MM.1S (cell line): ENCODE data around the gene ST3GAL3.

Experiments
- DNase-seq: peaks from one replicate; pipeline ENCODE4 v3.0.0-alpha.2; 2015
- H2AFZ ChIP-seq: fragments of 300-600 bp; sonication (generic); 2 replicates; pipeline ENCODE4 v1.6.0; 2016; ENCODE audit warnings: antibody characterized with exemption, low read length
- H3F3A ChIP-seq: fragments of 300-600 bp; sonication (generic); 2 replicates; pipeline ENCODE4 v1.6.1; 2016; ENCODE audit warnings: mild to moderate bottlenecking, antibody characterized with exemption, low read length, moderate library complexity, mixed read lengths; ENCODE audit not compliant: insufficient read depth
- H3K27ac ChIP-seq: fragments of 300-600 bp; sonication (generic); 2 replicates; pipeline ENCODE4 v1.5.1; 2016; ENCODE audit warnings: mild to moderate bottlenecking, low read length
- H3K27me3 ChIP-seq: fragments of 300-600 bp; sonication (generic); replicated peaks from 2 replicates; pipeline ENCODE4 v1.6.0; 2016; ENCODE audit warnings: low read length; ENCODE audit not compliant: insufficient read depth
- H3K36me3 ChIP-seq: fragments of 300-600 bp; sonication (generic); replicated peaks from 2 replicates; pipeline ENCODE4 v1.6.1; 2016; ENCODE audit warnings: mild to moderate bottlenecking, low read length, mixed read lengths; ENCODE audit not compliant: insufficient read depth
- H3K4me1 ChIP-seq: fragments of 300-600 bp; sonication (generic); 2 replicates; pipeline ENCODE4 v1.6.1; 2016; ENCODE audit warnings: low read length, mixed read lengths
- H3K4me2 ChIP-seq: fragments of 300-600 bp; sonication (generic); 2 replicates; pipeline ENCODE4 v1.6.0; 2016; ENCODE audit warnings: low read depth, low read length
- H3K4me3 ChIP-seq: fragments of 300-600 bp; sonication (generic); 2 replicates; pipeline ENCODE4 v1.5.1; 2016; ENCODE audit warnings: low read length, mixed read lengths
- H3K79me2 ChIP-seq: fragments of 300-600 bp; sonication (generic); 2 replicates; pipeline ENCODE4 v1.6.1; 2016; ENCODE audit warnings: mixed run types, low read length, mixed read lengths
- H3K9ac ChIP-seq: fragments of 300-600 bp; sonication (generic); 2 replicates; pipeline ENCODE4 v1.6.1; 2016; ENCODE audit warnings: low read length, mixed read lengths
- H3K9me2 ChIP-seq: fragments of 300-600 bp; sonication (generic); replicated peaks from 2 replicates; pipeline ENCODE4 v1.6.1; 2016; ENCODE audit warnings: mild to moderate bottlenecking, low read length, mixed read lengths; ENCODE audit not compliant: insufficient read depth
- H3K9me3 ChIP-seq: fragments of 300-600 bp; sonication (generic); replicated peaks from 2 replicates; pipeline ENCODE4 v1.6.1; 2016; ENCODE audit warnings: mild to moderate bottlenecking, low read length, mixed read lengths; ENCODE audit not compliant: insufficient read depth
- H4K20me1 ChIP-seq: fragments of 300-600 bp; sonication (generic); 2 replicates; pipeline ENCODE4 v1.6.1; 2016; ENCODE audit warnings: mild to moderate bottlenecking, low read length, moderate library complexity, mixed read lengths; ENCODE audit not compliant: insufficient read depth
- CTCF ChIP-seq: fragments of 300-600 bp; sonication (generic); IDR thresholded peaks from 2 replicates; pipeline ENCODE4 v1.5.1; 2016; ENCODE audit warnings: antibody characterized with exemption, low read length, mixed read lengths
- EZH2 ChIP-seq: fragments of 300-600 bp; sonication (generic); optimal IDR thresholded peaks from 2 replicates; pipeline ENCODE3; 2017; ENCODE audit warnings: low read depth, mild to moderate bottlenecking, antibody characterized with exemption, low read length, mixed read lengths
- EZH2phosphoT487 ChIP-seq: fragments of 300-600 bp; sonication (generic); IDR thresholded peaks from 2 replicates; pipeline ENCODE4 v1.6.1; 2018; ENCODE audit warnings: antibody characterized with exemption, low read length

The ST3GAL3 gene

DNA sequence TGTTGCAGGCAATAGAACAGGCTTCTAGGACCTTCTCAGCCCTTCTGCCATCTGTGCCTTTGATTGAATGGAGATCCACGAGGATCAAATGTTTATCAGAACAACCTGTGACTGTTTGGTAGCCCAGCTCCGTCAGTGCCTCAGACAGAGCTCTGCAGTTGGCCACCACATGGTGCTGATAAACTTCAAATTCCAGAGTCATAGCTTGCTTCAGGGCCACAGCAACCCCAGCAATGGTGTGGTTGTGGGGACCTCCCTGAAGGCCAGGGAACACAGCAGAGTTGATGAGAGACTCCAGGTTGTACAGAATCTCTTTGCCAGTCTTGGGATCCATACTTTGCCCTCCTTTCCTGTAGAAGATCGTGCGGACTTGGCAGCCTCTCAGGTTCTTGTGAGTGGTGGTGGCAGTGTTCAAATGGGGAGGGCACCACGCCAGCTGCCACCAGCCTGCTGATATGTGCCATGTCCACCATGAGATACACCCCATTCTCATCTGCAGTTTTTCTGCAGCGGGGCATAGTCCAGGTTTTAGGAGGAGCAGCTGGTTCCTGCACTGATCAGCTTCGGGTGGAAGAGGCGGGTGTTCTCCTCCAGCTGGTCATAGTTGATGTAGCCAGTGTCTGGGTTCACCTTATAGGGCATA lies 143.4 kb downstream of the ST3GAL3 start:
- no peaks in the 10 kb centered on the region for H3K79me2 ChIP-seq
- no peak overlapping the region for H3K27ac ChIP-seq
- H3K9me3 ChIP-seq, result no peaks in the 10 kb centered on the region
- peaks cover 33% of the 10 kb centered on the region for H3K4me1 ChIP-seq
- H4K20me1 ChIP-seq, result no peaks in the 10 kb centered on the region
- H3K27me3 ChIP-seq, result no peaks in the 10 kb centered on the region
- no peak overlapping the region for H3K4me3 ChIP-seq
- H3K9me2 ChIP-seq, result no peaks in the 10 kb centered on the region
- no peaks in the 10 kb centered on the region for H3K36me3 ChIP-seq
- no peak for DNase-seq
- no peak overlapping the region for H2AFZ ChIP-seq
- TF ChIP-seq EZH2 (no peak), CTCF (no peak), EZH2phosphoT487 (no peak)
- H3K4me2 ChIP-seq, result no peak overlapping the region
- no peak overlapping the region for H3K9ac ChIP-seq
- H3F3A ChIP-seq, result peaks cover 12% of the 10 kb centered on the region

GRCh38 chr1:43851561-43852338 lies 144.4 kb downstream of the ST3GAL3 start:
- Histone ChIP-seq H2AFZ (no peak overlapping the region), H3K4me3 (no peak overlapping the region), H3K9ac (no peak overlapping the region), H4K20me1 (no peaks in the 10 kb centered on the region), H3K4me2 (no peak overlapping the region), H3K36me3 (no peaks in the 10 kb centered on the region), H3K9me2 (no peaks in the 10 kb centered on the region), H3K9me3 (no peaks in the 10 kb centered on the region), H3K27me3 (no peaks in the 10 kb centered on the region), H3K4me1 (peaks cover 25% of the 10 kb centered on the region), H3K27ac (no peak overlapping the region), H3K79me2 (no peaks in the 10 kb centered on the region), H3F3A (peaks cover 12% of the 10 kb centered on the region)
- no peak for DNase-seq
- TF ChIP-seq CTCF (no peak), EZH2 (no peak), EZH2phosphoT487 (no peak)

GRCh38 chr1:43853161-43853921 lies 146.0 kb downstream of the ST3GAL3 start:
- Histone ChIP-seq H4K20me1 (no peaks in the 10 kb centered on the region), H3K4me1 (peaks cover 22% of the 10 kb centered on the region), H3K9me2 (no peaks in the 10 kb centered on the region), H3K9me3 (no peaks in the 10 kb centered on the region), H3F3A (peaks cover 12% of the 10 kb centered on the region), H3K79me2 (no peaks in the 10 kb centered on the region), H3K9ac (no peak overlapping the region), H3K27ac (peak overlapping the region; percentile 34; the same call in 1 of the 2 replicates), H3K27me3 (no peaks in the 10 kb centered on the region), H3K4me3 (no peak overlapping the region), H3K4me2 (peak overlapping the region; percentile 30), H3K36me3 (no peaks in the 10 kb centered on the region), H2AFZ (0 out of 2 replicates have a peak overlapping the region, but pooled peaks have one; percentile 21)
- peak; percentile 83 for DNase-seq
- TF ChIP-seq EZH2phosphoT487 (no peak), CTCF (no peak), EZH2 (no peak)
